Colon (tissue), 2 donors: ENCODE measurements around the gene BOD1L1.

Source experiments
- FAIRE-seq: peaks from 2 replicates; lab custom pipeline; 2012; peaks lifted over from hg19 to GRCh38; lab: Jason Lieb, UNC
- donor health status: control.
- donor health status: control.

Gene BOD1L1

DNA sequence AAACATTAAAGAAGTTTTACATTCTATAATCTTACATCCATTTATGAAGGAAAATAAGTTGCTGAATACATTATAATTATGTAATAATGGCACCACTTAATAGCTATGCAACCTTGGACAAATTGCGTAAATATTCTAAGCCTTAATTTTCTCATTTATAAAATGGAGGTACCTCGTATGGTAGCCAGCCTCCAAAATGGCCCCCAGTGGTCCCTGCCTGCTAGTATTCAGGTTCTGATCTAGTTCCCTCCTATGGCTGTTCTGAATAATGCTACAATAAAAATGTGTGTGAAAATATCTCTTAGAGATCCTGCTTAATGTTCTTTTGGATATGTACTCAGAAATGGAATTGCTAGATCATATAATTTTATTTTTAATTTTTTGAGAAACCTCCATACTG lies 72.2 kb downstream of the BOD1L1 start:
- no peak for FAIRE-seq

DNA sequence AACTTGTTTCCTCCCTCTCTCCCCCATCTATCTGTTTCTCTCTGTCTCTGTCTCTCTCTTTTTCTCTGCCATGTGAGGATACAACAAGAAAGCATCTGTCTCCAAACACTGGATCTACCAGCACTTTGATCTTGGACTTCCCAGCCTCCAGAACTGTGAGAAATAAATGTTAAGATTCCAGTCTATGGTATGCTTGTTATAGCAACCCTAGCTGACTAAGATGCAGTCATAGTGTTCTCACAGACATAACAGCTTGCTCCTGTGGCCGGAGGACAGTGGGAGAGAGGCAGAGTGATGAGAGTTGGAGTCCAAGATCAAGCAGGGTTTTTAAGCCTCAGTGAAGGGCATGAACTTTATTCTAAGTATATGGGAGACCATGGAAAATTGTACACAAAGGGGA lies 74.4 kb downstream of the BOD1L1 start:
- FAIRE-seq: no peak

DNA sequence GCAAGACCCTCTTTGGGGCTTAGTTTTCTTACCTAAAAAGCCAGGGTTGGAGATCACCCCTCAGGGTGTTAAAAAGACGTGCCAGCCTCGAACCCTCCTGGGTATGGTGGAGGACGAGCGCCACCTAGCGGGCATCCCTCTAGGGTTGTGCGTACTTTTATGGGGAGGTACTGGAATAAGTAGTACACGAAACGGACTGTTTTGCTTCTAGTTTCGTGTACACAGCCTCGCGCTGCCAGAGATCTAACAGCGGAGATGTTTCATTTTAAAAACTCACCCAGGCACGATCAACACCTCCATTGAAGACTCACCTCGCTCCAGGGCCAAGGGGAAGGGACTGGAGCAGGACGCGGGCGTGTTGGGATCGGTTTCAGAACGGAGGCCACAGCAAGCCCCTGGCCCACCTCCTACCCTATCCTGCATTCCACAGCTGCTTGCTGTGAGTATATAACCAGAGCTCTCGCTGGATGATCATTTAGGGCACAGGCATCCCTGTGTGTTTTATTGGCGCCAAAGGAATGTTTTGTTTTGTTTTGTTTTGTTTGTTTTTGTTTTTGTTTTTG lies 78.5 kb downstream of the BOD1L1 start:
- FAIRE-seq: no peak

DNA sequence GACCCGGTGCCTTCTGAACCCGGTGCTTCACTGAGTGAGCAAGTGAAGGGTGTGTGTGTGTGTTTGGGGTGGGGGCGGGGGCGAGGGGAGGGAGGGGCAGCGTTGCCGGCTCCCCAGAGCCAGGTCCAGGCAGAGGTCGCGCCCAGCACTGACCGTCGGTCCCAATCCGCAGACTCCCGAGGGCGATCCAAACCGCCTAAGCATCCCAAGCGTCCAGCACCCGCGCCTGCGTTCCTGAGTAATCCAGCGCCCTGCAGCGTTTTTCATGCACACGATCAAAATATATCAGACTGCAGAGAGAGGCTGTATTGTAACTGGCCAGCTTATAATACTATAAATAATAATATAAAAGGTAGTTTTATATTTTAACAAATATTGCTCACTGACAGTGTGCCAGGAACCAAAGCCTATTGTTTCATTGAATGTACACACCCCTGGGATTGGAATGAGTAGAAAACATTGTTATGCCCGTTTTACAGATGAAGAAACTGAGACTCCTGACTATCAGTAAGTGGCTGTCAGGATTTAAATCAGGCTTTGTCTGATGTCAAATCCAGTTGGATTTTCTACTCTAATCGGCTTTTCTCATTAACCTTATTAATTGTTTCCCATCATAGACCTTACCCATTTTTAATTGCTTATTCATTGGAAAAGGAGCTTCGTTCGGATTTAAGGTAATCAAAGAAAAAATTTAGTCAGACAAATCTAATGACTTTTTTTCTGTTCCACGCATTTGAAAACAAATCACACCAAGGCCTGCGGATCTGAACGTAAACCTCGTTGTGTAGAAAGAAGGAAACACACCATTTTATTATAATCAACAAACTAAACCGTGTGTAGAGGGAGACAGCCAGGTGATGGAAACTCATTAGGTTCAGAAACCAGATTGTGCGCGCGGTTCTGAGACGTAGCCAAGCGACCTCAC lies 79.2 kb downstream of the BOD1L1 start:
- no peak for FAIRE-seq

DNA sequence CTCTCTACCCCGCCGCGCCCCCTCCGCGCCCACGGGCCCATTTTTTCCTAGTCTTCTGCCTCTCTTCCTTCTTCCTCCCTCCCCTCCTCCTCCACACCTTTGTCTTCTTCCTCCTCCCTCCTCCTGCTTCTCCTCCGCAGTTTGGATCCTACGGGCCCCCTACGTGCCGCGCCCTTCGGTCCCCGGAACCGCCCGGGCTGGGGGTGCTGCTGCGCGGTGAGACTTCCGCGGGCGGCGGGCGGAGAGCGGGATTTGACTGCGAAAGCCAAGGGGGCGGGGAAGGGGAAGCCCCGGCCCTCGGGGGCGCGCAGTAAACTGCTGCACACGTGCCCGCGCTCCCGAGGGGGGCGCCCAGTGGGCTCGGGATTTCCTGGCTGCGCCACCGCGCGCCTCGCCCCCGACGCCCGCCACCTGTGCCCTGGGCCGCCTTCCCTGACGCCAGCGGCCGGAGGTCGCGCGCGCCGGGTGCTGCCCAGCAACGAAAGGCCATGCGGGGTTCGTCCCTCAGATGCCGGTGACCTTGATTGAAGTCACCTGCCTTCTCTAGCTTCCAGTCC lies 80.0 kb downstream of the BOD1L1 start:
- FAIRE-seq: no peak

DNA sequence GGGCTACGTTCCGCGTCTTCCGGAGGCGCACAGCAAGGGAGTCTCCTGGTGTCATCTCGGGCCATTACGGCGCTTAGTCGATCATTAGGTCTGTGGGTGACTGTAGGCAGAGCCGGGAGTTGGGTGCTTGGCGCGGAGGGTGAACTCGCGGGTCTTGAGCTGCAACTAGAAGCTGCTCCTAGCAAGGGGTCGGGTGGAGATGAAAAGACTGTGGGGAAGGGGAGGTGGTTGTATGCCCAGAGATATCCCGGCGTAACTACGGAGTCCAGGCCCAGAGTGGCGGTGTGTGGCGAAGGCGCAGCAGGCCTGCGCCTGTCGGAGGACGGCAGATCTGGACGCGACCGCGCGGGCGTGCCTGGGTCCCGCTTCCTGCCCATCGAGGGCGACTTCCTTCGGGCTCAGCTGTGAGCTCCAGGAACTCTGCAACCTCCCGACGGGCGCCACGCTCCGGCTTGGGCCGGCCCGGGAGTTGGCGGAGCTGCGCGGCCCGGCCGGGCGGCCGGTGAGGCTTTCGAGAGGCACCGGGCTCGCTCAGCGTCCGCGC lies 80.5 kb downstream of the BOD1L1 start:
- no peak for FAIRE-seq

DNA sequence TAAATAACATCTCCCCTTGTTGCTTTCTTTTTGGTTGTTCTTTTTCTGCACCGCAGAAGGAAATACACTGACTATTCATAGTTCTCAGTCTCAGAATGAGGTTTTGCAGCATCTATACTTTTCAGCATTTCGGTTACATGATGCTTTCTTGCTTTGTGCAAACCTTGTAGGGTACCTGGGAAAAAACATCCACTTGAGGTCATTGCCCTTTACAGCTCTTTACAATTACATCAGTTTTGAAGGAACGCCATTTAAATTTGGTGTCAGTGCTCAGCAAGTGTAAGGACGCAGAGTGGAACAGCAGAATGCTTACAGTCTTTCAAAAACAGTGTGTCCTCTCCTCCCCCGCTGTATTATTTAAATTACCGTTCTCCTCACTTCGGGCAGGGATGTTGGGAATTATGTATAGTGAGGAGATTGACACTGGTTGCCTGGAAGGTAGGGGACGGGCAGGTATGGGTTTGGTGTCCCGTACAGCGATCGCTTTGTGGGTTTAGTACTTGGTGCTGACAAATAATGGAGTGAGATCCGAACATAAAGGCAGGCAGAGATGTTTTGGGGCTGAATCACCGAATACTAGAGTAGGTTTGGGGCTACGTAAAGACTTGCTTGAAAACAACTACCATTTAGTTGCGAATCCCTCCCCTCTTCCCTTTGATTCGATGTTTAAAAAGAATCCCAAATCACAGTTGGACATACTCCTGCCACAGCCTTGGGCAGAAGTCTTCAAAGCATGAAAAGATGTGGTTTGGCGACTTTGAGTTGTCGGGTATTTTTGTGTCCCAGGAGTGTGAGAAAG lies 81.2 kb downstream of the BOD1L1 start:
- FAIRE-seq: no peak

DNA sequence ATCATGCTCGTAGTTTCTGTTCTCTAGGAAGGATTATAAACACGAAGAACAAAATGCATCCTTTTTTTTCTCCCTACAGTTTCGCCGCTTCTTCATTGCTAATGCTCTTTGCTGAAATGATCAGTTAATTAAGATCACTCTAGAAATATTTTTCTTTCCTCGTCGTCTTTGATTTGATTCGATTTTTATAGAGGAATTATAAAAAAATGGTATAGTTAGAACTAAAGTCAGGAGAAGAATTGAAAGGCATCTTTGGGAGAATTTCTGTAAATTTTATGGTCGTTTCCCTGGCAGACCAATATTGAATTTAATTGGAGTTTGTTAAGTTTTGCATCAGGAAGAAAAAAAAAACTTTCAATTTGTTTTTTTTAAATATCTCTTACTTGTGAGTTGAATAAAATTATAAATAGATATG lies 82.1 kb downstream of the BOD1L1 start:
- no peak for FAIRE-seq

DNA sequence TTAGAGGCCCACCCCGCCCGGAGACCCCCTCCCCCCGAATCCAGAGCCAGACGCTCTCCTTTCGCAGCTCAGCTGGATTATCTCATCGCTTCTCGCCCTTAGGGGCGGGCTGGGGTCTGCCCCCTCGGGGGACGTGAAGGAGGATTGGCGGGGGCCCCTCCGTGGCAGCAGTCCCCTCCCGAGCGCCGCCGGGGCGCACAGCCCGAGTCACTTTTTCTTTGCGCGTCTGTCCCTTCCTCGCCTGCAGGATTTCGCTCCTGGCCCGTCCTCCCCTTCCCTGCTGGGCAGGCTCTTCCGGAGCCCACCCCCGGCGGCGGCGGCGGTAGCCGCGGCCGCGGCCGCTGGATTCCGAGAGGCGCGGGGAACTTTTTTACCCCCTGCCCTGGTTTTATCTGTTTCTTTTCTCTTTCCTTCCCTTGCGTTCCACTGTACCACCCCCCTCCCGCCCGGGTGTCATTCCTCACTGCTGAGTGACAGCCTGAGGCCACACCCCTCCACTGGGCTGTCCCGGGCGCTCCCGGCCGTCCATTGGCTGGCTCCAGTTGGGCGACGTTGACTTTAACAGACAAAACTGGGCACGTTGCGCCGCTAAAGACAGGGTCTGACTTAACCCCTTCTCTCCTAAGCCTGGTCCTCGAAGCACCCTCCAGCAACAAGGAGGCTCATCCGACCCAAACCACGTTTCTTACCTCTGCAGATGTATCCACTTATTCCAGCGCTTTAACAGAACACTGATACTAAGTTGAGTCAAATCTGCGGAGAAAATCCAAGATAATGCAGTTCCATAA lies 82.7 kb downstream of the BOD1L1 start:
- no peak for FAIRE-seq

DNA sequence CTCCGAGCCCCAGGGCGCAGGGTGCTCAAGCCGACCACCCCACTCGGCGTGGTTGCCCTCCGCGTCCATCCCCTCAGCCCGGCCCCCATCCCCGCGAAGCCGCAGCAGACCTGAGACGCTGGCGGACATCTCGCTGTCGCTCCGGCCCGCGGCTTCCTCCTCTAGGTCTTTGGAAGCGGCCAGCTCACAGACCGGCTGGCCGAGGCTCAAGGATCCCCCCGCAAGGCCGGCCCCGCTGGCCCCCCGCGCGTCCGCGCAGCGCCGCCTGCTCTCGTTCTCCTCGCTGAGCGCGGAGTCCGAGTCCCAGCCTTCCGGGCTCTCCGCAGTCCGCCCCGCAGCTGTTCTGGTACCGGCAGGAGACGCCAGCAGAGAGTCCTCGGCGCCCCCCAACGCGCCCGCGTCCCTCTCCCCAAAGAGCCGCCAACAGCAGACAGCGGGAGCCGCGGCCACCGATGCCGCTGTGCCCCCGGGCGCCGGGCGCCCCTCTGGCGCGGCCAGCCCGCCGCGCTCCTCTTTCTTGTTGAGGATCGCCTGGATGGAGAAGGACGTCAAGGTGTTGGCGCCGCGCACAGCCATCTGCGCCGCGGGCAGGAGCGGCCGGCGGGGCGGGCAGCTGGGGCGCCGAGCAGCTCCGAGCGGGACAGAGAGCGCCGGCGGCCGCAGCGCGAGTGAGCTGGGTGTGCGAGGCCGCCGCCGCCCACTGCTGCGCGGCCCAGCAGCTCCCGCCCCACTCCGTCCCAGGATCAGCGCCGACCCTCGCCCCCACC lies 83.5 kb downstream of the BOD1L1 start, which contains the start of gene NKX3-2:
Gene NKX3-2, minus strand, starts transcription at position 670 of the 767 bp plus-strand sequence. Its CDS starts 94 bp downstream, at position 576.
- no peak for FAIRE-seq

DNA sequence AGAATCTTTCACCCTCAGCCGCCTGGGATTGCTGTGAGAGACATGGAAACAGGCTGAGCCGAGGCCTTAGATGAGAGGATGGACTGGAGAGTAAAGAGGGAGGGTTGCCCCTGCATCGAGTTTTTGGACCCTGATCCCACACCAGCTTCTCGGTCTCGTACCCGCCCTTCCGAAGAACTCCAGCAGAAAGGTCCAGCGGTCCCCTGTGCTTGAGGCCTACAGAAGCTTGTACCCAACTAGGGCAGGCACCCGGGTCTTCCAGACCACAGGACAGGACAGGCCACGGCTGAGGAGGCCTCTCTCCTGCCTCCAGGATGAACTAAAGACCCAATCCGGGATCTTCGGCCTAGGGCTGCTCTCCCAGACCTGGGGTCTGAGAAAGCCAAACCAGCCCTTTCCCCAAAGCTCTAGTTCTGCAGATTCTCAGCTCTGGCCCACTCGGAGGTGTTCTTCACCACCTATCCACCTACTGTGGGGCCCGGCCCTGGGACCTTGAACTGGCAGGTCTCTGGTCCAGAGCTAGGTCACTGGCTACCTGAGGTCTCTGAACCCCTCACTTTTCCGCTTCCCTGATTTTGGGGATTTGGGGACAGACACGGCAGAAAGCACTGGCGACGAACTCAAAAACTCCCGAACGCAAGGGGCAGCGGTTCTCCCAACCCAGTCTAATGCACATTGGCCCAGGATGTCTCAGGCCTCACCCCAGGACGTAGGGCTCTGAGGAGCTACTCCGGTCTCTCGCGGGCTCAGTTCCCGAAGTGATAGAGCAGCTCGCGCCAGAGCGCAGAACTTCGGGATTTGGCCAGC lies 84.3 kb downstream of the BOD1L1 start:
- no peak for FAIRE-seq

DNA sequence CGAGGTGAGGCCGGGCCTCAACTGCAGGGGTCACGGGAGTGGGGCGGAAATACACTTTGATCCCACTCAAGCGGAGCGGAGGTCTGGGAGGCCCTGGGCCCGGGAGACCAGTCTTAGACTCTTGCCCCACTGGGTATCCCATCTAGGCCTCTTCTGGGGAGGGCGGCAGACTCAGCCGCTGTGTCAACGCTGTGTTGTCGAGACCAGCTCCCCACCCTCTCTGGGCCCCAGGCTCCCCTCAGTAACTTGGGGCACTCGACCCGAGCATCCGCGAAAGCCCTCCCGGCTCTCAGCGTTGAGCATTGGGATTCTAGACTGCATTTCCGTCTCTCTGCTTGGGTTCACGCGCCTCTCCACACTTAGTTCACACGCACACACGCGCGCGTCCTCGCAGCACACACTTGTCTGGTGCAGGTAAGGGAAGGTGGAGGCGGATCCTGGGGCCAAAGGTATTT lies 84.9 kb downstream of the BOD1L1 start:
- FAIRE-seq: no peak

DNA sequence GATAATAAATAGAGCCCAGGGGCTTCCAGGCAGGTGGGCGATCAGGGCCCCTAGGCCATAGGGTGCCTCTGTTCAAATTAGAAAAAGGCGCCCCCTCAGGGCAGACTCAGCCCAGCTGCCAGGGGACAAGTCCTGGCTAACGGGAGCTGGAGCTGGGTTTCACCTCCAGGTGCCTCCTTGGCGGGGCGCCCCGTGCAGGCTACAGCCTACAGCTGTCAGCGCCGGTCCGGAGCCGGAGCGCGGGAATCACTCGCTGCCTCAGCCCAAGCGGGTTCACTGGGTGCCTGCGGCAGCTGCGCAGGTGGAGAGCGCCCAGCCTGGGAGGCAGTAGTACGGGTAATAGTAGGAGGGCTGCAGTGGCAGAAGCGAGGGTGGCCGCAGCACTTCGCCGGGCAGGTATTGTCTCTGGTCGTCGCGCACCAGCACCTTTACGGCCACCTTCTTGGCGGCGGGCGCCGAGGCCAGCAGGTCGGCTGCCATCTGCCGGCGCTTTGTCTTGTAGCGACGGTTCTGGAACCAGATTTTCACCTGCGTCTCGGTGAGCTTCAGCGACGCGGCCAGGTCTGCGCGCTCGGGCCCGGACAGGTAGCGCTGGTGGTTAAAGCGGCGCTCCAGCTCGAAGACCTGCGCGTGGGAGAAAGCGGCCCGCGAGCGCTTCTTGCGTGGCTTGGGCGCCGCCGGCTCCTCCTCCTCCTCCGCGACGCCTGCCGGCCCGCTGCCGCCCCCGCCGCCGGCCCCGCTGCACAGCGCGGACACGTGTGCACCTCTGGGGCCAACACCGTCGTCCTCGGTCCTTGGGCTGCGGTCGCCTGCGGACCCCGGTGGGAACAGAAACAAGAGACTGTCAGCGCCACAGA lies 85.6 kb downstream of the BOD1L1 start:
- no peak for FAIRE-seq

DNA sequence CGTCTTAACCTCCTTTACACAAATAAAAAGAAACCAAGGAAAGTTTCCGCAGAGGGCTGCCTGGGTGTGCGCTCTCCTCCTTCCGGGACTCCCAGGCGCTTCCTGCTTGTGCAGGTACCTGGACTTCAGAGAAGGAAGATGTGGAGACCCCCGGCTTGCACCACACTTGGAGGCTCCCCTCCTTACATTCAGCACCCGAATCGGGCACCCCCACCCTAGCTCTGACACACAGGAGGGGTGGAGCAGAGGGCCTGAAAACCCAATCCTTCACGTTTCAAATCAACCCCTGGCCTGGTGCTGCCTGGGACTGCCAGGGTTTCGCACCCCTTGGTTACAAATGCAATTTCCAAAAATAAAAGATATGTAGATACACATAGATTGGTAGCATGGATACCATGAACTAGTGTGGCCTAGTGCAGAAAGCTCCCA lies 86.3 kb downstream of the BOD1L1 start:
- FAIRE-seq: no peak

DNA sequence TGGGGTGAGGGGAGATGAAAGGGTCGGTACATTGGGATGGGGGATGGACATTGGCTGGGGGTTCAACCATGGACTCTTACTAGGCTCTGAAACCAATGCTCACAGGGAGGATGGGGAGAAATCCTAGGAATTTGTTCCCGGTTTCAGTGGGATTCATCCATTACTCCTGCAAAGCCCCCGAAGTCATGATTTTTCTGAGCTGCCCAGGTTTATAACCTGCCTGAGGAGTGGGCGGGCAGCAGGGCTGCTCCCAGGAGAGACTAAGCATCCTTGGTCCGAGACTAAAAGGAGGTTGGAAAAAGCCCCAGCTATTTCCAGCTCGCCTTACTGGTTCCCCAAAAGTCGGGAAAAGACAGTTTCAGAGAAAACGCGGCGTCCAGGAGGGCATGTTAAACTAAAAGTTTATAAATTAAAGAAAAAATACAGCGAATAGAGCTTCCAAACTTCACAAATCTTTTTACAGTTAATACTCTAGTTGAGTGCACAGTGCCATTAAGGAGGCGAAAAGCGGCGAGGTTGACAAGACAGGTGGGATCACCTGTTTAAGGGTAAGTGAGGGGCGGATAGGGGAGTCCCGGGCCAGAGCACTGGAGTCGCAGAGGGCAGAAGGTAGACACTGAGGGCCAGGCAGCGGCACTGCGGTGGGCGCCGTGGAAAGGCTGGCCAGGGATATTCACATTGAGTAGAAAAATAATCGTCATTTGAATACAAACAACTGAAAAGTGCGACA lies 86.9 kb downstream of the BOD1L1 start:
- no peak for FAIRE-seq

DNA sequence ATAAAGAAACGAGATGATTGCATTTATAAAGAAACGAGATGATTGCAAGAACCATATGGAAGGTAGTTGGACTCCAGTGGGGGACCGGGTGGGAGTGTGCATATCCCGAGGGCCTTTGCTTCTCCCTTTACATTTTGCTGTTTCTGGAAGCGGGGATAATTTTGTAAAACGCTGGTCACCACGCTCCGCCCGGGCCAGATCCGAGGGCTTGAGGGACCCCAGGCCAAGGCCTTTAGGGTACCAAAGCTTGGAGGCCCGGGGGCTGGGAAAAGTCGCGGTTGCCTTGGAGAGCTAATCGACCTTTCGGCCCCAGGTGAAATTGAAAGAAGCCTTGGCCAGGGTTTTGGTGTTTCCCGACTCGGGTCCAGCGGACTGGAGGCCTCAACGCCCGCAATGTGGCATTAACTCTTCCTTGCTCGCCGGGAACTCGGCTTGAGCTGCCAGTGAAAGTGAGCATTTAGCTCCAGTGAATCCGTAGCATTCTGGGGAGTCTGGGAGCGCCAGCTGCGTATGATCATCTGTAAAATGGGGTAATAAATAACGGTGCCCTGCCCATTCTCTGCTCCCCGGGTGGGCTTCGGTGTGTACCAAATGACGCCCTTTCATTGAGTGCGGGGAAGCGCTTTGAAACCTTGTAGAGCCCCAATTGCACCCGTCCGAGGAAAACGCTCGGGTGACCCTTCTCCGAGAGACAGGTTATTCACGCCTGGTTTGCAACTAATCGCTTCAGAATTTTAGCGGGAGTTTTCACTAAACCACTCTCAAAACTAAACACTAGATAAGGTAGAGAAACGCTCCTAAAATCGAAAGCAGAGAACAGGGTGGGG lies 87.7 kb downstream of the BOD1L1 start:
- no peak for FAIRE-seq

DNA sequence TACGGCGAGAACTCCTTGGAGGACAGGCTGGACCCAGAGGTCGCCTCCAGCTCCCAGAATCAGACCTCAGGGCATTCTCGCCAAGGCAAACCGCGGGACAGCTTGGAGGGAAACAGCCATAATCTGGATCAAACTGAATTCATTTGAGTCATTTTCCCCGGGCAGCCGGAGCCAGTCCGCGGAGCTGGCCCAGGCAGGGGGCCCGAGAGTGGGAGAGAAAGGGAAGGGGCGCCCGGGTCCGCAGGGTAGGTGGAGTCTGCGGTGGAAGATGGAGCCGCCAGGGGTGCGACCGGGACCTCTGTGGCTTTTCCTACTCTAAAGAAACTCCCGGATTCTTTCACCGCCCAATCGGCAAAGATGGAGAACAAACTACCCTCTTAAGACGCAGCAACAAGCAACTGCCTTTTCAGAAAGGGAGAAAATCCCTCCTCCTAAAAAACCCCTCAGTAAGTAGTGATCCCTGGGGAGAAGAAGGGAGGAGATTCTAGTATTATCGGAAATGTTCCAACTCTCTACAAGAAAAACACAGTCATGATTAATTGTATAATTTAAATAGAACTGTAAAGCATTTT lies 88.4 kb downstream of the BOD1L1 start:
- FAIRE-seq: no peak
